CD8-positive, alpha-beta memory T cell (primary cell): Measurements from ENCODE around the gene IL33. TPM values are rescaled to one million over a fixed set of nuclear protein-coding genes. Genes with fewer than 3 reads are reported as not detected.
A peak's percentile ranks its signal among the peaks of the same experiment; 100 is the strongest.

Source experiments
- CTCF ChIA-PET: fragments of 350-600 bp; sonication (Branson Sonifier 250); formaldehyde crosslinking; loops from one replicate; lab custom pipeline; 2021; ENCODE audit warnings: antibody characterized with exemption; lab: Charles Lee
- POLR2A ChIA-PET: fragments of 350-600 bp; sonication (Branson Sonifier 250); formaldehyde crosslinking; loops from one replicate; lab custom pipeline; 2021; ENCODE audit warnings: antibody characterized with exemption; lab: Charles Lee
- DNase-seq, 5 donors: peaks; one replicate each; pipeline versions ENCODE4 v3.0.0 to v3.0.0-alpha.2; 2020 to 2022; ENCODE audit warnings: mixed read lengths in 1 of 5
- H3K27ac ChIP-seq: one replicate; pipeline ENCODE4 v1.7.0; 2013; ENCODE audit warnings: low read depth, mild to moderate bottlenecking, low read length, moderate library complexity
- H3K27me3 ChIP-seq: 2 replicates; pipeline ENCODE4 v1.7.0; 2013; ENCODE audit warnings: low read length, mild to moderate bottlenecking; ENCODE audit not compliant: insufficient read depth, poor library complexity, severe bottlenecking
- H3K36me3 ChIP-seq: 2 replicates; pipeline ENCODE4 v1.7.0; 2013; ENCODE audit warnings: mild to moderate bottlenecking, low read length, moderate library complexity; ENCODE audit not compliant: insufficient read depth
- H3K4me1 ChIP-seq: 2 replicates; pipeline ENCODE4 v1.7.0; 2013; ENCODE audit warnings: mild to moderate bottlenecking, low read length, moderate library complexity; ENCODE audit not compliant: insufficient read depth
- H3K4me3 ChIP-seq: 2 replicates; pipeline ENCODE4 v1.7.0; 2013; ENCODE audit warnings: mild to moderate bottlenecking, low read length
- H3K9me3 ChIP-seq: 2 replicates; pipeline ENCODE4 v1.7.0; 2013; ENCODE audit warnings: mild to moderate bottlenecking, low read length
- H3K27ac Mint-ChIP-seq, 8 donors: one replicate each; pipeline ENCODE4 v1.8.0; 2020 to 2021; ENCODE audit warnings: mixed read lengths in 8 of 8, mild to moderate bottlenecking in 6 of 8, inconsistent platforms in 3 of 8, moderate library complexity in 3 of 8
- H3K27me3 Mint-ChIP-seq, 2 donors: one replicate each; pipeline ENCODE4 v1.8.0; 2020 to 2021; ENCODE audit warnings: mixed read lengths in 2 of 2, mild to moderate bottlenecking in 1 of 2, moderate library complexity in 1 of 2
- H3K36me3 Mint-ChIP-seq, 3 donors: one replicate each; pipeline ENCODE4 v1.8.0; 2020 to 2021; ENCODE audit warnings: mixed read lengths in 3 of 3, inconsistent platforms in 1 of 3, mild to moderate bottlenecking in 1 of 3
- H3K4me1 Mint-ChIP-seq, 3 donors: one replicate each; pipeline ENCODE4 v1.8.0; 2020 to 2021; ENCODE audit warnings: mixed read lengths in 3 of 3, inconsistent platforms in 1 of 3, mild to moderate bottlenecking in 1 of 3
- H3K4me3 Mint-ChIP-seq, 7 donors: one replicate each; pipeline ENCODE4 v1.8.0; 2020 to 2021; ENCODE audit warnings: mixed read lengths in 7 of 7, mild to moderate bottlenecking in 6 of 7, moderate library complexity in 4 of 7, inconsistent platforms in 2 of 7
- H3K9me3 Mint-ChIP-seq, 5 donors: one replicate each; pipeline ENCODE4 v1.8.0; 2020 to 2022; ENCODE audit warnings: mixed read lengths in 5 of 5, mild to moderate bottlenecking in 3 of 5, moderate library complexity in 2 of 5, inconsistent platforms in 1 of 5
- polyA plus RNA-seq: library from polyadenylated mRNA; unstranded; fragments of 300-500 nt; fragmentation: Illumina TruSeq; gene quantifications from one replicate; pipeline ENCODE4 v1.2.3, GENCODE V29; 2021
- total RNA-seq, 2 experiments: library from RNA; stranded (reverse); gene quantifications; one replicate each; pipeline ENCODE4 v1.2.3, GENCODE V29; 2021

Gene IL33
- total and polyA plus RNA-seq, 3 experiments from 2014 or later = not detected

DNA sequence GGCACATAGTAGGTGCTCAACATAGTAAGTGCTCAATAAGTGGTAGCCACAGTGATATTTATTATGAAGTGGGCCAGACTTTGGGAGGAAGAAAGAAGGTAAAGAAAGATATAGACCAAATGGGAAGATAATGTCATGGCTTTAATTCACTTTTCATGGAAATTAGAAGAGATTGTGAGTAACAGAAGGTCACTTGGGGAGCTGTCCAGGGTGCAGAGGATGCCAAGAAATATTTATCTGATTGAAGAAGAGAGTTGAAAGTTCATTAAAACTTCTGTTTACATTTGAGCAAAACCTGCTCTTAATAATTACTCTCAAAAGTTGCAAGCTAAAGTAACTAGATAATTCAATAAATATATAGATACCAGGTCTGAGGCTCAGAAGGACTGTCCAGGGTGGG, 28.3 kb upstream of the IL33 start:
- no peak for DNase-seq
- Histone ChIP-seq H3K4me3 (no peak overlapping the region), H3K36me3 (no peaks in the 10 kb centered on the region), H3K9me3 (no peaks in the 10 kb centered on the region), H3K27me3 (peaks cover 4% of the 10 kb centered on the region), H3K27ac (no peak overlapping the region), H3K4me1 (no peaks in the 10 kb centered on the region)
- H3K27ac Mint-ChIP-seq = no peak overlapping the region
- CTCF ChIA-PET = no interaction called here
- H3K27me3 Mint-ChIP-seq = peaks cover 24 to 30% of the 10 kb centered on the region in 2 donors
- H3K4me3 Mint-ChIP-seq = no peak overlapping the region
- POLR2A ChIA-PET = no interaction called here
- peaks cover 1 to 4% (median 3%) of the 10 kb centered on the region in 3 donors for H3K4me1 Mint-ChIP-seq
- H3K9me3 Mint-ChIP-seq = peaks cover 0 to 5% (median 0%) of the 10 kb centered on the region in 5 donors
- H3K36me3 Mint-ChIP-seq = no peaks in the 10 kb centered on the region

- no peaks in the 10 kb centered on the region for H3K9me3 ChIP-seq
- H3K4me3 ChIP-seq = no peak overlapping the region
- no peak for DNase-seq
- Mint-ChIP-seq H3K27ac (no peak overlapping the region), H3K4me3 (no peak overlapping the region), H3K36me3 (no peaks in the 10 kb centered on the region), H3K4me1 (peaks cover 1 to 4% (median 3%) of the 10 kb centered on the region in 3 donors), H3K9me3 (peaks cover 0 to 5% (median 0%) of the 10 kb centered on the region in 5 donors), H3K27me3 (peaks cover 28 to 29% of the 10 kb centered on the region in 2 donors)
- H3K4me1 ChIP-seq = no peaks in the 10 kb centered on the region
- peaks cover 4% of the 10 kb centered on the region for H3K27me3 ChIP-seq
- CTCF ChIA-PET = no interaction called here
- POLR2A ChIA-PET = no interaction called here
- no peak overlapping the region for H3K27ac ChIP-seq
- no peaks in the 10 kb centered on the region for H3K36me3 ChIP-seq
Measured at GRCh38 chr9:6188466-6188865, 27.1 kb upstream of the IL33 start.

DNA sequence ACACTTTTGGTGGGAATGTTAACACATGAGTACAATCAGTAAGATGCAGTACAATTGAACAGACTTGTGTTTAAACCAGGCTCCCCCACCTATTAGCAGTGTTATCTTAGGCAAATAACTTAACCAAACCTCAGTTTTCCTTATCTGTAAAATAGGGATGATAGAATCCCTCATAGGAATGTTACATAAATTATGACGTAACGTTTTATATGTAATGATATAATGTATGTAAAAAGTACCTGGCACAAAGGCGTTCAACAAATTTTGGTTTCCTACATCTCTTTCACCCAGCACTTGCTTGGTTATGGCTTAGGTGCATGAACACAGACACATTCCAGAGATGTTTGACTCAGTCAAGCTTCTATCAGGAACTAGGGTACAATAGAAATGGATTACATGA, 26.7 kb upstream of the IL33 start:
- no peaks in the 10 kb centered on the region for H3K36me3 Mint-ChIP-seq
- ChIA-PET POLR2A (no interaction called here), CTCF (interaction anchor here (1.4 kb wide), 1 partner anchor 134 kb away, joined by 3 read pairs; no protein-coding TSS in a partner anchor)
- Histone ChIP-seq H3K36me3 (no peaks in the 10 kb centered on the region), H3K9me3 (no peaks in the 10 kb centered on the region), H3K27ac (no peak overlapping the region), H3K4me1 (no peaks in the 10 kb centered on the region), H3K4me3 (no peak overlapping the region), H3K27me3 (peaks cover 4% of the 10 kb centered on the region)
- H3K27ac Mint-ChIP-seq = no peak overlapping the region
- H3K27me3 Mint-ChIP-seq = peaks cover 28 to 32% of the 10 kb centered on the region in 2 donors
- peaks cover 1 to 4% (median 3%) of the 10 kb centered on the region in 3 donors for H3K4me1 Mint-ChIP-seq
- H3K4me3 Mint-ChIP-seq = no peak overlapping the region
- DNase-seq = no peak
- H3K9me3 Mint-ChIP-seq = peaks cover 0 to 5% (median 0%) of the 10 kb centered on the region in 5 donors

DNA sequence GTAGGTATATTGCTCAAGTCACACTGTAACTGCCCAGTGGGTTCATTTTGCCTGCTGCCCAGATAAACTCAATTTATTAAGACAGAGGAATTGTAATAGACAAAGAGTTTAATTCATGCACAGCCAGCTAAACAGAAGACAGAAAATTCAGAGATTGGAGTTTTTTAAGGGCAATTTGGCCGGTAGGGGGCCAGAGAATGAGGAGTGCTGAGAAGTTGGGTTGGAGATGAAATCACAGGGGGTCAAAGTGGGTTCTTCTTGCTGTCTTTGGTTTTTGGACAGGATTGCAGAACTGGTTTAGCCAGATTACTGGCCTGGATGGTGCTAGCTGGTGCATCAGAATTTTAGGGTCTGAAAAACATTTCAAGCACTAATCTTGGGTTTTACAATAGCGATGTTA, 20.7 kb upstream of the IL33 start:
- Histone ChIP-seq H3K36me3 (no peaks in the 10 kb centered on the region), H3K4me3 (no peak overlapping the region), H3K9me3 (no peaks in the 10 kb centered on the region), H3K27me3 (no peaks in the 10 kb centered on the region), H3K4me1 (no peaks in the 10 kb centered on the region), H3K27ac (no peak overlapping the region)
- Mint-ChIP-seq H3K4me3 (no peak overlapping the region), H3K36me3 (no peaks in the 10 kb centered on the region), H3K27ac (no peak overlapping the region), H3K27me3 (peaks cover 12 to 45% of the 10 kb centered on the region in 2 donors), H3K9me3 (no peaks in the 10 kb centered on the region), H3K4me1 (no peaks in the 10 kb centered on the region)
- no peak for DNase-seq
- ChIA-PET POLR2A (no interaction called here), CTCF (interaction anchor here (1.4 kb wide), 1 partner anchor 111 kb away, joined by 3 read pairs; no protein-coding TSS in a partner anchor)

DNA sequence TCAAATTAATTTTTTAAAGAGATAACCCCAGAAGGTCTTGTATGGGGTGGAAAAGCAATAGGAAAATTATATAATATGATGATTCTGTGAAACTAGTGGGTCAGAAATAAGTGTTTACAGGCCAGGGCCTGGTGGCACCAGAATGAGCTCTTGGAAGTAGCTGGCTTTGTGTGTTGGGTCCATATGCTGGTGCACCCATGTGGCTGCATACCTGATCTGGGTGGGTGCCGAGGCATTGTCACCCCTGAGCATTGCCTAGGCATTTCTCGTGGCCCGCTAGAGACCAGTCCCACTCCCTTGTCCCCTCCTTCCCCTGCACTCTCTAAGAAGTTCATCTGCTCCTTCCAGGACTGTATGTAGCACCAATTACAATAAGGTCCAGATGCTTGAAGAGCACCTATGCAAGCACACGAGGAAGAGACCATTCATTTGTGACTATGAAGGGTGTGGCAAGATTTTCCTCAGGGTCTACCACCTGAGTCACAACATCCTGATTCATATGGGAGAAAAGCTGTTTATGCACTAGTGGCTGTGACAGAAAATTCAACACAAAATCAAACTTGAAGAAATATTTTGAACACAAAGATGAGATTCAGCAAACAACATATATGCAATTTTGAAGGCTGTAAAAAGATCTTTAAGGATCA, 19.8 kb upstream of the IL33 start:
- Histone ChIP-seq H3K4me3 (no peak overlapping the region), H3K4me1 (no peaks in the 10 kb centered on the region), H3K9me3 (no peaks in the 10 kb centered on the region), H3K27me3 (peaks cover 3% of the 10 kb centered on the region), H3K36me3 (no peaks in the 10 kb centered on the region), H3K27ac (no peak overlapping the region)
- Mint-ChIP-seq H3K4me1 (no peaks in the 10 kb centered on the region), H3K27ac (peak overlapping the region in 1 of 8 donors; percentile 15), H3K4me3 (no peak overlapping the region), H3K27me3 (peaks cover 8 to 53% of the 10 kb centered on the region in 2 donors), H3K9me3 (no peaks in the 10 kb centered on the region), H3K36me3 (no peaks in the 10 kb centered on the region)
- ChIA-PET CTCF (interaction anchor here (1.4 kb wide), 1 partner anchor 110 kb away, joined by 3 read pairs; no protein-coding TSS in a partner anchor), POLR2A (no interaction called here)
- DNase-seq = no peak

DNA sequence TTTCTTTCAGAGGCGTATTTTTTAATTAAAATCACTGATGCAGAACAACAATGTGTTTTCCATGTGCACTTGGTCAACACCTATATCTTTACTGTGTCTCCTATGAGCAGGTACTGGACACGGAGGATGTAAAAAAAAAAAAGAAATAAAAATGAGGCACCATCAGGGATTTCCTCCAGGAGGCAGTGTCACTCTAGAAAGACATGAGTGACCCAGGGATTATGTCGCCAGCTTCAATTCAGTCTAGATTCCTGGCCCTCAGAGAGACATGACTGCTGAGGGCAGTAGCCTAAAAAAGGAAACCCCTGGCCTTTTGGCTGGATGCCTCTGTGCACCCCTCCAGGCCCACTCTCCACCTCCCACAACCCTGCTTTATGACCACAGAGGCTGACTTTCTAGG, 18.3 kb upstream of the IL33 start:
- Mint-ChIP-seq H3K4me3 (no peak overlapping the region), H3K9me3 (no peaks in the 10 kb centered on the region), H3K4me1 (no peaks in the 10 kb centered on the region), H3K36me3 (no peaks in the 10 kb centered on the region), H3K27me3 (peaks cover 6 to 52% of the 10 kb centered on the region in 2 donors), H3K27ac (no peak overlapping the region)
- Histone ChIP-seq H3K4me3 (no peak overlapping the region), H3K4me1 (no peaks in the 10 kb centered on the region), H3K27me3 (peaks cover 3% of the 10 kb centered on the region), H3K9me3 (no peaks in the 10 kb centered on the region), H3K27ac (no peak overlapping the region), H3K36me3 (no peaks in the 10 kb centered on the region)
- ChIA-PET CTCF (no interaction called here), POLR2A (no interaction called here)
- DNase-seq = no peak

GRCh38 chr9:6198251-6198650, 17.4 kb upstream of the IL33 start:
- Mint-ChIP-seq H3K4me1 (no peaks in the 10 kb centered on the region), H3K4me3 (no peak overlapping the region), H3K36me3 (no peaks in the 10 kb centered on the region), H3K27ac (no peak overlapping the region), H3K9me3 (no peaks in the 10 kb centered on the region), H3K27me3 (peaks cover 4 to 50% of the 10 kb centered on the region in 2 donors)
- no peaks in the 10 kb centered on the region for H3K4me1 ChIP-seq
- ChIA-PET POLR2A (no interaction called here), CTCF (no interaction called here)
- H3K27me3 ChIP-seq = peaks cover 3% of the 10 kb centered on the region
- no peak for DNase-seq
- H3K4me3 ChIP-seq = no peak overlapping the region
- no peaks in the 10 kb centered on the region for H3K9me3 ChIP-seq
- no peaks in the 10 kb centered on the region for H3K36me3 ChIP-seq
- no peak overlapping the region for H3K27ac ChIP-seq

DNA sequence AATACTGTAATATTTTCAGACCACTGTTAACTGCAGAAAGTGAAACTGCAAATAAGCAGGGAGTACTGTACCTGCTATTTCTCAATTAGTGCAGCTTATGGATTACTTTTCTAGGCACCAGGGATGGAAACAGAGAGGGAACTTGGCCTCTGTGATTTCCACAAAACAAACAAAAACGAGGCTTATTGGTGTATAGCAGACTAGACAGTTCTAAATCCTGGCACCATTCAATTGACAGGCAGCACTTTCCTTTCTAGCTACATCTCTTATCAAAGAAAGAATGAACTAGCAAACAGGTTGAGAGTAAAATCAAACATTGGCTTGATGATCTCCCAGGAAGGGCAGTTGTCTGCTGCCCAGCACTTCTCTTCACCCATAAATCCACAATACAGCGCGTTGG, 16.0 kb upstream of the IL33 start:
- Mint-ChIP-seq H3K27ac (no peak overlapping the region), H3K4me1 (no peaks in the 10 kb centered on the region), H3K36me3 (no peaks in the 10 kb centered on the region), H3K4me3 (no peak overlapping the region), H3K27me3 (peaks cover 9 to 52% of the 10 kb centered on the region in 2 donors), H3K9me3 (peaks cover 0 to 3% (median under 1%) of the 10 kb centered on the region in 5 donors)
- Histone ChIP-seq H3K9me3 (no peaks in the 10 kb centered on the region), H3K27ac (no peak overlapping the region), H3K4me3 (no peak overlapping the region), H3K27me3 (peaks cover 3% of the 10 kb centered on the region), H3K36me3 (no peaks in the 10 kb centered on the region), H3K4me1 (no peaks in the 10 kb centered on the region)
- ChIA-PET CTCF (no interaction called here), POLR2A (no interaction called here)
- DNase-seq = no peak
